Duodenal mucosa (tissue), 2 donors: ENCODE measurements around the gene NUP35.

Experiments
- H3K27ac ChIP-seq: one replicate; pipeline ENCODE4 v1.7.0; 2013; ENCODE audit warnings: low read depth, low read length
- H3K27me3 ChIP-seq, 2 donors: one replicate each; pipeline ENCODE4 v1.7.0; 2013; ENCODE audit warnings: low read length in 2 of 2, control low read depth in 1 of 2; ENCODE audit not compliant: insufficient read depth in 2 of 2, control insufficient read depth in 1 of 2
- H3K36me3 ChIP-seq, 2 donors: one replicate each; pipeline ENCODE4 v1.7.0; 2013; ENCODE audit warnings: low read length in 2 of 2, control low read depth in 1 of 2; ENCODE audit not compliant: insufficient read depth in 2 of 2, control insufficient read depth in 1 of 2
- H3K4me1 ChIP-seq, 2 donors: one replicate each; pipeline ENCODE4 v1.7.0; 2013; ENCODE audit warnings: low read length in 2 of 2, control low read depth in 1 of 2; ENCODE audit not compliant: insufficient read depth in 2 of 2, control insufficient read depth in 1 of 2
- H3K4me3 ChIP-seq, 2 donors: one replicate each; pipeline ENCODE4 v1.7.0; 2013; ENCODE audit warnings: low read length in 2 of 2, low read depth in 1 of 2
- H3K9ac ChIP-seq, 2 donors: one replicate each; pipeline ENCODE4 v1.7.0; 2013; ENCODE audit warnings: low read length in 2 of 2, low read depth in 1 of 2
- H3K9me3 ChIP-seq, 2 donors: one replicate each; pipeline ENCODE4 v1.7.0; 2013; ENCODE audit warnings: low read length in 2 of 2, control low read depth in 1 of 2; ENCODE audit not compliant: control insufficient read depth in 1 of 2

NUP35 gene

DNA sequence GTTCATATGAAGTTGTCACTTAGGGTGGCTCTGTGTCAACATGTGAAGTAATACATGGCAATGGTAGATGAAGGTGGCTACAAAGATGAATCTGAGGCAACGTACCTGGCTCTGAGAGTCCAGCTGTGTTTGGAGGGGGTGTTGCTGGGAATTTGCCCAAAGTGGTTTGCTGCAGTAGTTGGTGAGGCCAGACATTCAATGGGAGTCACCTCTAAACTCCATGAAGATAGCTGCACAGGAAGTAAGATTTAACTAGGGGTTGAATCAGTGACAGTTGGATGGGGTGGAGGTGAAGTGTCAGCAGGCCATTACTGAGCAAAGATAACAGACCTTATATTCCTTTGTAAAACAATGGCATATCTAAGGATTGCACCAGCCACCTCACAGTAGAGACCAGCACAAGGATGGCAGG lies 71.8 kb downstream of the NUP35 start:
- Histone ChIP-seq H3K9me3 (no peaks in the 10 kb centered on the region), H3K27me3 (no peaks in the 10 kb centered on the region), H3K4me1 (no peaks in the 10 kb centered on the region), H3K9ac (no peak overlapping the region), H3K27ac (no peak overlapping the region), H3K4me3 (no peak overlapping the region), H3K36me3 (no peaks in the 10 kb centered on the region)

GRCh38 chr2:183204397-183204796 lies 80.2 kb downstream of the NUP35 start:
- Histone ChIP-seq H3K36me3 (no peaks in the 10 kb centered on the region), H3K4me1 (no peaks in the 10 kb centered on the region), H3K9me3 (no peaks in the 10 kb centered on the region), H3K4me3 (no peak overlapping the region), H3K9ac (no peak overlapping the region), H3K27ac (no peak overlapping the region), H3K27me3 (no peaks in the 10 kb centered on the region)

- no peaks in the 10 kb centered on the region for H3K4me1 ChIP-seq
- H3K27me3 ChIP-seq: no peaks in the 10 kb centered on the region
- H3K9me3 ChIP-seq: no peaks in the 10 kb centered on the region
- H3K9ac ChIP-seq: no peak overlapping the region
- H3K36me3 ChIP-seq: no peaks in the 10 kb centered on the region
- H3K4me3 ChIP-seq: no peak overlapping the region
- H3K27ac ChIP-seq: no peak overlapping the region
Observed at GRCh38 chr2:183207110-183207509, 82.9 kb downstream of the NUP35 start.

- Histone ChIP-seq H3K9me3 (no peaks in the 10 kb centered on the region), H3K4me3 (no peak overlapping the region), H3K27me3 (no peaks in the 10 kb centered on the region), H3K36me3 (no peaks in the 10 kb centered on the region), H3K9ac (no peak overlapping the region), H3K4me1 (no peaks in the 10 kb centered on the region), H3K27ac (no peak overlapping the region)
Observed at GRCh38 chr2:183209395-183210028, 85.3 kb downstream of the NUP35 start.
